Measurements from ENCODE around the gene CDH13.

DNA sequence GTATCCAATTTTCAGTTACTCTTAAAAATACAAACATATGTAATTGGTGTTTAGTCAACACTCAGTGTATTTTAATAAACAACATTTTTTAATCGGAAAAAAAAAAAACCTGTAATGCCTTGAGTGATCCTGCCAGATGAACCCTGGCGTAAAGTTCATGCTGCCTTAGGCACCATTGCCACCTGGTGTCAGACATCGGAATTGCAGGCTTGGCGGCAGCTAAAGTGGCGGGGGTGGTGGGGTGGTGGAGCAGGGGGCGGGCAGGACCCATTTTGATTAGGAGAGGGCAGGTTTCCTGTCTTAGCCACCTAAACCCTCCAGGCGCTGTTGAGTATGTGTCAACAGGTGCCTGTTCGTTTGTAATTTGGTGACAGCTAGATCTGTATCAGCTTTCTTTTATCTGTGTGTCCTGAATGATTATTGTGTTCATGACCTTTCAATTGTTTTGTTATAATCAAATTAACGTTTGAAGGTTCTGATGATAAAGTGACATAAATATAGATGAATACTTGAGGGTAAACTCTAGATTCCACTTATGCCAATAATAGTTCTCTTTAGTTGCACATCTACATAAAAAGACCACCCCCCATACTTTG lies 588.7 kb downstream of the CDH13 start:
- TF ChIP-seq, protein P1, sequence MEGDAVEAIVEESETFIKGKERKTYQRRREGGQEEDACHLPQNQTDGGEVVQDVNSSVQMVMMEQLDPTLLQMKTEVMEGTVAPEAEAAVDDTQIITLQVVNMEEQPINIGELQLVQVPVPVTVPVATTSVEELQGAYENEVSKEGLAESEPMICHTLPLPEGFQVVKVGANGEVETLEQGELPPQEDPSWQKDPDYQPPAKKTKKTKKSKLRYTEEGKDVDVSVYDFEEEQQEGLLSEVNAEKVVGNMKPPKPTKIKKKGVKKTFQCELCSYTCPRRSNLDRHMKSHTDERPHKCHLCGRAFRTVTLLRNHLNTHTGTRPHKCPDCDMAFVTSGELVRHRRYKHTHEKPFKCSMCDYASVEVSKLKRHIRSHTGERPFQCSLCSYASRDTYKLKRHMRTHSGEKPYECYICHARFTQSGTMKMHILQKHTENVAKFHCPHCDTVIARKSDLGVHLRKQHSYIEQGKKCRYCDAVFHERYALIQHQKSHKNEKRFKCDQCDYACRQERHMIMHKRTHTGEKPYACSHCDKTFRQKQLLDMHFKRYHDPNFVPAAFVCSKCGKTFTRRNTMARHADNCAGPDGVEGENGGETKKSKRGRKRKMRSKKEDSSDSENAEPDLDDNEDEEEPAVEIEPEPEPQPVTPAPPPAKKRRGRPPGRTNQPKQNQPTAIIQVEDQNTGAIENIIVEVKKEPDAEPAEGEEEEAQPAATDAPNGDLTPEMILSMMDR (IDR thresholded peaks at IDR 0.05) = peak; percentile 36 to 69 (median 56)
- TF ChIP-seq POLR2A (IDR thresholded peaks at IDR 0.05) = no peak

Data from adrenal gland (tissue), 5 donors.